ACHN (cell line): ENCODE data around the gene QARS1.

Experiments
- DNase-seq: peaks from one replicate; pipeline ENCODE4 v3.0.0-alpha.2; 2015
- in situ Hi-C: cut with HindIII; loops from 2 replicates; pipeline ENCODE4 v1.10.0; 2017; ENCODE audit warnings: low sequenced_read_pairs, low pct_ligation_motif_present, low pct_unique_long_range_greater_than_20kb

QARS1 gene

DNA sequence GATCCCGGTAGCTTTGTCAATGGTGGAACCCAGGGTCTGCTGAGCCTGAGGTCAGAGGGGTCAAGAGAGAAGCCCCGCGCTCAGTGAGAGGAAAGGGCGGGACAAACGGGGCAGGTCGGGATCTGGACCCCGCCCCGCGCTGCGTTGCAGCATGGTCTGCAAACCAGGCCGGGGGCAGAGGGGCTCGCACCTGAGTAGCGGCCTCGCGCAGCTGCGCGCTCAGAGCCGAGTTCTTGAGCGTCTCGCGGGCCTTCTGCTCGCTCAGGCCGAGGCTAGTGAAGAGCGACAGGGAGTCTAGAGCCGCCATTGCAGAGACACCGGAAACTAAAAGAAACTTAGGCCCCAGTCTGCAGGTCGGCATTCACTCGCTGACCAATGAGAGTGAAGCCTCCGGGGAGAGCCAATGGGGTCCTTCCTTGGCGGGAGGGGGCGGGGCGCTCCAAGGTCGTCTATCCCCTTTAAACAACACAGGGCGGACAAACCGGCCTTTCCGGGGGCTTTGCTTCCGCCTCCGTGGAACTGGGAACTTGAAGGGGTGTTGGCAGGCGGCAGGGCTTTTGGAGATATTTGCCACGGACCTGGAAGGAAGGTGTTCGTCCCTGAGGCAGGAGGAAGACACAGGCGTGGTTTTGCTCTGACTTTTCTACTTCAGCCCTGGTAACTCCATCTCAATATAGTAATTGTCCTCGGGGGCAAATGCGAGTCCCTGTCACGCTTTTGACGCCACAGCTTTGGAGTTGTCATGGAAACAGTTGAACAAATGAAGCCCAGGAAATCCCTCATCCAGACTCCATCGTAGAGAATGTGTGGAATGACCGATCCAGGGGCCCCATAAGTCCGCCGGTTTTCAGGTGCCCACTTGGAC lies at the start of gene QARS1:
QARS1 (minus strand) TSS at position 331 of the 865 bp plus-strand sequence; CDS start at position 307, 24 bp downstream.
- peak; percentile 86 for DNase-seq
- in situ Hi-C loops = no loop called here

DNA sequence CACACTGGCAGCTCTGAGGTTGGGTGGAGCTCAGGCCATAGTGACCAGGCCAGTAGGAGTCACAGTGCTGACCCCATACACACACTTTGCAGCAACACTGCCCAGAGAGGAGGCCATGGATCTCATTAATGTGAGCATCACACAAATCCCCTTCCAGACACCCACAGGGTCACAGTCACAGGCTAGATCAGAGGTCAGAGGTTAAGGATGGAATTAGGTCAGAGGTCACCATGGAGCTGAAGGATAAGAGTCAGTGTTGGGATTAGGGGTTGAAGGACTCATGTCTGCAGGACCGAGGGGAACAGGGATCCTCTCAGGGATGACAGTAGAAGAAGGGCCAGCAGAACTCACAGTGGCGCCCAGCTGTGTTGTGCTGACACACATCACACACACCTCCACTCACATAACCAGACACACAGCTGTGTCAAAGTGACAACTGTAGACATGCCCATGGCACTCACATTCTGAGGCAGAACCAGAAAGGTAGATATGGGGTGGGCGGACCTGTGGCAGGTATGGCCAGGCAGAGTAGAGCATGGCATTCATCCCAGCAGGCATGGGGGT lies 48.9 kb upstream of the QARS1 start:
- DNase-seq = no peak
- in situ Hi-C loops = no loop called here

DNA sequence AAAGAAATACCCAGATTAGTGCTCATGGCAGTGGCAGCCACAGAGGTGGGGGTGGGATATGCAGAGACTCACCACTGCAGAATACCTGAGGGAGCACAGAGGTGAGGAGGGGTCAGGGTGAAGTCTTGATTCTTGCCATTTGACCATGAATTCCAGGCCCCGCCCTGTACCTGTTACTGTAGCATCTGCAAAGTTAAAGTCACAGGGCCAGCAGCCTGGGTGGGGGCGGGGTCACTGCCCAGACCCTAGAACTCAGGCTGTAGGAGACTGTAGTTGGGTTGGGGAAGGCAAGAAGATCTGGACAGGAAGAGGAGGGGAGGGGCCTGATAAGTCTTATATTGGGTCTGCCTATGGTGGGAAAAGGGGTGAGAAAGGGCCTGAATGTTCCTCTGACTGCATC lies 47.1 kb upstream of the QARS1 start:
- in situ Hi-C loops = no loop called here
- no peak for DNase-seq

DNA sequence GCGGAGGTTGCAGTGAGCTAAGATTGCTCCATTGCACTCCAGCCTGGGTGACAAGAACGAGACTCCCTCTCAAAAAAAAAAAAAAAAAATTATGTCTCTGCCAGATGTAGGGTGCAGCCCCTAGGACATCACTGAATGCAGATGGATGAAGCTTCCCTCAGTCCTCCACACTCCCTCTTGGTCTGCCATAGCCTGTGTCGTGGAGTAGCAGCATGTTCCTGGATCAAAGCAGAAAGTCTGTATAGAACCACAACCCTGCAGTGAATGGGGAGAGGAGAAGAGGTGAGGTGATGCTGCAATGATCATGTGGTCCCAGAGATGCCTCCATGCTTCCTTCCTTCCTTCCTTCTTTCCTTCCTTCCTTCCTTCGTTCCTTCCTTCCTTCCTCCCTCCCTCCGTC lies 43.6 kb upstream of the QARS1 start:
- in situ Hi-C loops = no loop called here
- DNase-seq = no peak

DNA sequence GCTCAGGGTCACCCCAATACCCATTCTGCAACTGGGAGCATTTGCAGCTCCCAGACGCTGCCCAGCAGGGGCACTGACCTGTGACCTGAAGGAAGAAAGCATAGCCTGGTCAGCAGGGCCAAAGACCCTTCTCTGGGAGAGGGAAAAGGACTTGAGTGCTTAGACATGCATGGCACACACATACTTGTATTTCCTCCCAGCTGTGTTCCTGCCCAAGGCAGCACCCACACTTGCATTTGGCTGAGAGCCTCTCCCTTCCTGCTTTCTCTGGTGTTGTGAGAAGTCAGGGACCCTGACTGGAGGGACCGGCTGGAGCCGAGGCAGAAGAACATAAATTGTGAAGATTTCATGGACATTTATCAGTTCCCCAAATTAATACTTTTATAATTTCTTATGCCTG lies 35.5 kb upstream of the QARS1 start:
- in situ Hi-C loops = no loop called here
- no peak for DNase-seq

DNA sequence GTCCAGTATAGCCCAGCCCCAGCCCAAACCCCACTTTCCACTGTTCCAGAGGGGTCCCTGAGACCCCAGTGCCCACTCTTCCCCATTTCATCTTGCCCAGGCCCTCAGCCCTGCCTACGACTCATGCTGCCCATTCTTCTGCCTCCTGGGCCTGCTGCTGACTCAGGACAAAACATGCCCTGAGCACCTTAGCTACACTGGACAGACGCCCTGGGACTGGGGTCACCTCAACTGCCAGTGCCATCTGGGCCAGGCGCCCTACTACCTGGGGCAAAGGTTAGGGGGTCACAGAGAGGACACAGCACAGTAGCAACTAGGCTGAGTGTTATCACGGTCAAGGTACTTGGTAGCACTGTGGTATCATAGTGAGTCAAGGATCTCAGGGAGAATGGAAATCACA lies 30.9 kb upstream of the QARS1 start:
- DNase-seq = no peak
- in situ Hi-C loops = no loop called here

DNA sequence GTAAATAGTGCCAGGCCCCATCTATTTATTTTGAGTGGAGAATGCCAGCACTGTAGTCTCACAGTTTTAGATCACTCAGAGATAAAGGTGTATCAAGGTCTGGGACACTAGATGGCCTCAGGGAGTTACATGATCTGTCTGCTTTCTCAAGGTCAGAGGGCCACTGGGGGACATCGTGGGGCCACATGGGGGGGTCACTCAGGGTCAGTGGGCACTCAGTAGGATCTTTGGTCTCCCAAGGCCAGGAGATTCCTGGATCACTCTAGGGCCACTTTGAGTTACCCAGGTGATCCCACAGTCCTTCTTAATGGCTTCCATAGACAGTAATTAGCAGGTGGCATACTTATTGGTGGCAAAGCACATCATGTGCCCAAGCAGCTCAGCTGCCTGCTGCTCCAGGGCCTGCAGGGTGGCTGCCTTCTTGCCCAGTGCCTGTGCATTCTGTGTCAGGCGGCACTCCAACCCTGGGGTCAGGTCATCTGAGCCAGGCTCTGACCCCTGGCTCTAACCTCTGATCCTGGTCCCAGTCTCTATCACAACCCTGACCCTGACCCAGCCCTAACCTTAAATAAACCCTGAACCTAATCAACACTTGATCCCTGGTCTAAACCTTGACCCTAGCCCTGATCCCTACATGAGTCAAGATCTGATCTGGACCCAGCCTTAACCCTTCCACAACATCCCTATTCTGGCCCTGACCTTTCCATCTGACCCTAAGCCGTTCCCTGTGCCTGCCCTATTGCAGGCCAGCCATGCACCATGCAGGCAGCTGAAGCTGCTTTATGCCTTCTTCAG lies 30.1 kb upstream of the QARS1 start:
- no peak for DNase-seq

DNA sequence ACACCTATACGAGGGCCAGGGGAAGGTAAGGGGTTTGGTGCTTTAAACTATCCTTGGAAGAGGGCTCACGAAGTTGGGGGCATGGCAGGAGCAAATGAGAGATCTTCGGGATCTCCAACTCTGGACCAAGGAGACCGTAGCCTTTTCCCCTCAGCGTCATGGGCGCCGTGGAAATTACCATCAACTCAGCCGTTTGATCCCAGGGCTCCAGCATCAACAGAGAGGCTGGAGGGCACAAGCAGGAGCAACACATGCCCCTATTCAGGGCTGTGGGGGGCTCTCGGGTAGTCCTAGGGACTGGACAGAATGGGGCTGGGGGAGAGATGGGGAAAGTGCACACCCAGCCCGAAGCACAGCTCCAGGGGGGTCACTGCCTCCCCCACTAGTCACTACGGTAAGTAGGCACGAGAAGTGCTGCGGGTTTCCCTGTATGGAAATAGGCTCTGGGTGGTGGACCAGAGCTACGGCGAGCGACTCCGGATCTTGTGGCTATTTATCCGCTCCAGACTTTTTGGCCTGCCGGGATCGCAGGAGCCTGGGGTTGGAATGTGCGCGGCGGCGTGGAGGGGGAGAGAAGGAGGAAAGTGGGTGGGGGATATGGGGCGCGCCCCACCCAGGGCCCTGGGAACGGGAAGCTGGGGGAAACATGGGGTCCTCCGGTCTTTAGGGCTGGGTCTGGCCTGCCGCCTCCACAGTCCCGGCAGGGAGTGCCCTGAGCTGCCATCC lies 28.8 kb upstream of the QARS1 start:
- peak; percentile 84 for DNase-seq
- in situ Hi-C loops = no loop called here

More for the DNA sequence above, 30.1 kb upstream of the QARS1 start:
- in situ Hi-C loops = no loop called here

DNA sequence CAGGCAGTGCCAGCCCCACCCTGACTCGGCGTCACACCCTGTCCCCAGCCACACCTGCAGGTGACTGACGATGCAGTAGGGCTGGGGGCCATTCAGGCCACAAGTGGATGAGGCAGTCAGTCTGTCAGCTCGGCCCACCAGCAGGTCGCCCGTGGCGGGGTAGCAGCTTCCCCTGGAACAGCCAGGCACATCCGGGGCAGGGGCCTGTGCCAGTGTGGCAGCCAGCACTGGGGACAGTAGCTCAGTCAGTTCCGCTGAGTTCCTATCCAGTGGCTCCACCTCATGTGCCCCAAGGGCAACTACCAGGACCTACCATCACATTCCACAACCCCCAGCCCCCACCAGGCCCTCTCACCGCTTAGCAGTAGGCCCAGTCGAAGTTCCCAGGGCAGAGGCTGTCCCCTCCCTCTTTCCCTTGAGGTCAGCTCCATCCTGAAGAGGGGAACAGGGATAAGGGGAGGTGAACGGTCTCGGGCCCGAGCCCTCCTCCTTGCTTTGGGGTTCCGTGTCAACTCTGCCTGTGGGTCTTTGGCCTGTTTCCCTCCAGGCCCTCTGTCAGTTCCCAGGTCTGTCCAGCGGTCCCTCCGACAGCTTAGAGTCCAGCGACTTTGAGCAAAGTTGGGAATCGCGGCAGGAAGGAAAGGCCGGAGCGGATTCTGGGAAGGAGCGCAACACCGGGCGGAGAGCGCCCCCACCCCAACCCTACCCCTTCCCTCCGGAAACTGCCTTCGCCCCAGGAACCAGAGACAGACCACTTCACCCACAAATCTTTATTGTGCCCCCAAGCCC lies 28.1 kb upstream of the QARS1 start, which contains the start of gene LAMB2:
LAMB2 (minus strand) TSS at position 614 of the 789 bp plus-strand sequence; CDS start at position 431, 183 bp downstream.
- in situ Hi-C loops = no loop called here
- DNase-seq = peak; percentile 76

DNA sequence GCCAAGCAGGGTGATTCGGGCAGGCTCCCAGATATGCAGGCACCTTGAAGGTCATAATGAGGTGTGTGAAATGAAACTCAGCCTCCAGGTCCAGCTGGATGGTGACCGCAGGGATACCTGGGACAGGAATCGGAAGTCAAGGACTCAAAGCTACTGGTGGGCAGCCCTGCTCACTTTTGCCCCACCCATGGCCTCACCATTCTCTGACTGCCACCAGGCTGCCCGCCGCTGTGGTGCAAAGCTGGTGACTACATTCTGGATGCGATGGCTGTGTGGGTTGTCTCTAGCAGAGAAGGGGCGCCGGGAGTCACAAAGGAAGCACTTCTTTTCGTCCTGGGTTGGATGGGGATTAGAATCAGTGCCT lies 27.5 kb upstream of the QARS1 start:
- in situ Hi-C loops = no loop called here

DNA sequence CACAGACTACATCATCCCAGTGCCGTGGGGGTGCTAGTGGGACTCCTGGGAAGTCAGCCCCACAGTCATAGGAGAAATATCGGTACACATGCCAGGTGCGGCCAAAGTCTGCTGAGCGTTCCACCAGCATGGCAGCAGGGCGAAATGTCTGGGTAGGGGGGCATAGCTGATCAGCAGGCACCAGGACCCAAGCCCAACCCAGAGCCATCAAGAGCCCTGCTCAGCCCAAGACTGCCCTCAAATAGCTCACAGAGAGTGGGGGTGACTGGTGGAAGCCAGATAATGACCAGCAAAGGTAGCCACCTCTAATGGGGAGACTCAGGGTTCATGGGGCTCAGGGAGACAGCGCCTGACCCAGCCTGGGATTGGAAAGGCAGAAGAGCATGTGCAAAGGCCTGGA lies 27.0 kb upstream of the QARS1 start:
- in situ Hi-C loops = no loop called here
- DNase-seq = no peak

More for the DNA sequence above, 27.5 kb upstream of the QARS1 start:
- no peak for DNase-seq

DNA sequence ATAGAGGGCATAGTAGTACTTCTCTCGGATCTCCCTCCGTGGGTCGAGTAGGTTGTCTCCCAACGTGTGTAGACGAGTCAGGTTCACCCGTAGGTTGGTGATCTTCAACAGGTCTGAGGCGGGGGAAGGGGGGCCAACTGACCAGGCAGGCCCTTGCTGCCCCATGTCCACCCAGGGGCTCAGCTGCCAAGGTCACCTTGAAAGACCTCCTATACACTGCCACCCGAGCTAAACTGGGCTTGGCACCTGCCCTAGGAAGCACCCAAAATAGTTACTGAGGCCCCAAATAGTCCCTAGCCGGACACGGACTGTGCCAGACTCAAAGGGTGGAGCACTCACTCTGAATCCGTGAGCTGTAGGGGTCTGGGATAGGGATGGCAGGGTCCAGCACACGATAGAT lies 26.5 kb upstream of the QARS1 start:
- in situ Hi-C loops = no loop called here
- no peak for DNase-seq

DNA sequence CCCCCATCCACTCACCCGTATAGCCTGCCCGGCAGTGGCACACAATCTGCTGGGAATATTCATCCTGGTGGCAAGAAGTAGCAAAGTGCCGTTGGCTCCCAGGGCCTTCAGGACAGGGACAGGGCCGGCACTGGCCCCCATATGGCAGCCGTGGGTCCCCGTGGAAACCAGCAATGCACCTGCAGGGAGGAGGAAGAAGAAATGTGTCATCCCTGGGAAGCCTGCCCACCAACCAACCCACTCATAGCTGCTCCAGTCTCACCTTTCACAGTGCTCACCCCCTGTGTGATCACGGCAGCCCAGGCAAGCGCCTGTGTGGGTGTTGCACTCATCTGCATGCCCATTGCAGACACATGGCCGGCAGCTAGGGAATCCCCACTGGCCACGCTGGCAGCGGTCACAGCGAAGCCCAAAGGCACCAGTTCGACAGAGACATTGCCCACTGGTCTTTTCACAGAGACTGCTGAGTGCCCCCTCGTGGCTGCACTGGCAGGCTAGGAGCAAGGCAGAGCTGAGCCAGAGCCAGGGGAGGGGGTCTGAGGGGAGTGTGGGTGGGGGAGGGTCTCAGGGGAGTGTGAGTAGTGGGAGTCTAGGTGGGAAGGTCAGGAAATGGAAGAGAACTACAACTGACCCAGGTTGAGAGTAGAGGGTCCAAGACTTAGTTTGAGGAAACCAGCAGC lies 20.6 kb upstream of the QARS1 start:
- DNase-seq = no peak
- in situ Hi-C loops = no loop called here

DNA sequence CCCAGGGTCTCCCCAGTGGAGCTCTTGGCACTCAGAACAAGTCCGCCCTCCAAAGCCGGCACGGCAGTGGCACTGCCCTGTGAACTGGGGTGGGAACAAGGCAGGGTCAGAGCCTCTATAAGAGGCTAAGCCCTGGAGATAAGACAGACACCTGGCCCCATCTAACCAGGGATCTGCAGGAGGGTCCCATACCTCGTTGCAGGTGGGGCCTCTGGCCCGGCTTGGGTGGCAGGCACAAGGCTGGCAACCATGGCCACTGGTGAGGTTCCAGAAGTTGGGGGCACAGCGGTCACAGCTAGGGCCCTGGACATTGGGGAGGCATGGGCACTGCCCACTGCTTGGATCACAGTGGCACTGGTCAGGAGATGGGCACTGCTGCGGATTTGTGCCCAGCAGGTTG lies 19.6 kb upstream of the QARS1 start:
- no peak for DNase-seq
- in situ Hi-C loops = no loop called here

DNA sequence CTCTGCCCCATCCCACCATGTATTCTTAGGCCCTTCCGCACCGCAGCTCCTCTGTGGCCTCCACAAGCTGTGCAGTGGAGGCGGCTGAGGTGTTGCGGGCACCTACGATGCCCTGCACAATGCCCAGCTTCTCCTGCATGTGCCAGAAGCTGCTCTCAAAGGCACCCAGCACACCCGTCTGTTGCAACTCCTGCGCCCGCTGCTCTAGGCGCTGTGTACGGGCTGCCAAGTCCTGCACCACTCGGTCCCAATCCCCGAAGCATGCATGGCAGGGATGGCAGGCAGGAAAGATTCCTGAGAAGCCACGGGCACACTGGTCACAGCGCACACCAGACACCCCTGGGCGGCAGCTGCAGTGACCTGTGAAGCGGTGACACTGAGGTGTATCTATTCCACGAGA lies 19.1 kb upstream of the QARS1 start:
- in situ Hi-C loops = no loop called here
- no peak for DNase-seq

DNA sequence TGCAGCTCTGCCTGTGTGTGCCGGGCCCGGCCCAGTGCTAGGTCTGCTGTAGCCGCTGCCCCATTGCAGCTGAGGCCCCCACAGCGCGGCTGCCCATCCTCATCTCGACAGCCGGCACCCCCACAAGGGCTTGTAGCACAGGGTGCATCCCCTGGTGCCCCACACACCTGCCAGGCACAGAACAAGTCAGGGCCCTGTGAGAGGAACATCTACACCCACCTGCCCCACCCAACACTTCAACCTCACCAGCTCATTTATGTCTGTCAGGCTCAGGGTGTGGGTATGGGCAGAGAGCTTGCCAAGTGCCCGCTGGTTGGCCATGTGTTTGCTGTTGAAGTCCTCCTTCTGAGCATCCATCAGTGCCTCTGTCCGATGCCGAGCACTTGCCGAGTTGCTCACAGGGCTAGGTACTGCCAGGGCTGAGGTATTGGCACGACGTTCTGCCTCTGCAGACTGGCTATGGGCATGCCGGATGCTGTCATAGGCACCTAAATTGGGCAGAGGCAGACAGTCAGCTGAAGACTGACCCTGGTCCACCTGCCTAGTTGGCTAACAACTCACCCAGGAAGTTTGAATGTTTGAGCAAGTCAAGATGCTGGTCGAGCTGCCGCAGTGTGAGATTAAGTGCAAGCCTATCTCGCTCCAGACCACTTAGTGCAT lies 18.5 kb upstream of the QARS1 start:
- DNase-seq = no peak
- in situ Hi-C loops = no loop called here

DNA sequence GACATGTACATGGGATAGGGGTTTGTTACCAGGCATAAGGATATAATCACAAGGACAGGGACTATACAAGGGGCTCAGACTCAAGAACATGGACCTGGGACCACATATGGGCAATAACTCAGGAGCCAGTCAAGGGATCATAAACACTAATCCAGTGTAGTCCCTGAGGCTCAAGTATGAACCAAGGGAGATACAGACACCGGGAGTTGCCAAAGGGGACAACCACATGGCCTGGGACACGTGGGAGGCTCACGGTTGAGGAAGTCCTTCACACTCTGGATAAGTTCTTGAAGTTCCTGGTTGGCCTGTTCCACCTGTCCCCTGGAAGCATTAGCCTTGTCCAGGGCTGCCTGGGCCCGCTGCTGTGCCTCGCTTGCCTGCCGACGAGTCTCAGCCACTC lies 17.9 kb upstream of the QARS1 start:
- in situ Hi-C loops = no loop called here
- DNase-seq = no peak
